Epithelial cell of esophagus (primary cell): ENCODE results near the gene SLC25A33.
A peak's percentile ranks its signal among the peaks of the same experiment; 100 is the strongest.

Source experiments
- DNase-seq: peaks from one replicate; pipeline ENCODE4 v3.0.0; 2010; ENCODE audit warnings: low read depth
- H3K4me3 ChIP-seq: 2 replicates; pipeline ENCODE4 v1.5.1; 2011; ENCODE audit warnings: mild to moderate bottlenecking, low read length, control low read depth
- CTCF ChIP-seq: IDR thresholded peaks from 2 replicates; pipeline ENCODE4 v1.5.1; 2011; ENCODE audit warnings: low read depth, mild to moderate bottlenecking, low read length, control low read depth, inconsistent platforms; ENCODE audit not compliant: insufficient read depth; ENCODE audit errors: missing control alignments

SLC25A33 gene

GRCh38 chr1:9542430-9542829 lies 3.2 kb downstream of the SLC25A33 start:
- no peak overlapping the region for H3K4me3 ChIP-seq
- TF ChIP-seq CTCF, result no peak
- peak; percentile 36 for DNase-seq

- DNase-seq, result no peak
- no peak overlapping the region for H3K4me3 ChIP-seq
- TF ChIP-seq CTCF, result no peak
Measured at GRCh38 chr1:9544926-9545325, 5.7 kb downstream of the SLC25A33 start.

- no peak for DNase-seq
- no peak for TF ChIP-seq CTCF
- no peak overlapping the region for H3K4me3 ChIP-seq
Measured at GRCh38 chr1:9549955-9550546, 10.8 kb downstream of the SLC25A33 start.

GRCh38 chr1:9551984-9552383 lies 12.7 kb downstream of the SLC25A33 start:
- TF ChIP-seq CTCF, result no peak
- H3K4me3 ChIP-seq, result no peak overlapping the region
- DNase-seq, result peak; percentile 11

GRCh38 chr1:9553736-9554144 lies 14.5 kb downstream of the SLC25A33 start:
- no peak overlapping the region for H3K4me3 ChIP-seq
- no peak for TF ChIP-seq CTCF
- no peak for DNase-seq

GRCh38 chr1:9555942-9556341 lies 16.7 kb downstream of the SLC25A33 start:
- no peak for TF ChIP-seq CTCF
- no peak for DNase-seq
- H3K4me3 ChIP-seq, result no peak overlapping the region

- no peak overlapping the region for H3K4me3 ChIP-seq
- no peak for DNase-seq
- no peak for TF ChIP-seq CTCF
Measured at GRCh38 chr1:9557624-9558023, 18.4 kb downstream of the SLC25A33 start.
